NB4 (cell line): Measurements from ENCODE around the gene ADPGK.

Source experiments
- CTCF ChIP-seq: IDR thresholded peaks from one replicate; pipeline ENCODE4 v1.5.1; 2012; ENCODE audit warnings: low read depth, low read length
- MAX ChIP-seq: IDR thresholded peaks from 2 replicates; pipeline ENCODE4 v1.6.1; 2011; ENCODE audit warnings: low read depth, low read length
- POLR2A ChIP-seq: IDR thresholded peaks from 2 replicates; pipeline ENCODE4 v1.6.1; 2011; ENCODE audit warnings: mild to moderate bottlenecking; ENCODE audit not compliant: insufficient read length; ENCODE audit errors: extremely low read depth

GRCh38 chr15:72781631-72782030 lies 1.9 kb downstream of the ADPGK start:
- TF ChIP-seq CTCF (no peak), POLR2A (no peak), MAX (no peak)
